Inferior parietal cortex (tissue), 1 donor: ENCODE results near the gene SERBP1.
"Not testable (repeated sequence)": the region's sequence is repeated elsewhere in the genome, so short reads cannot be mapped to it uniquely, and the experiment has no call there.

Experiments
- DNase-seq: peaks from one replicate; pipeline ENCODE4 v3.0.0-alpha.2; 2016; ENCODE audit errors: extremely low spot score

Gene SERBP1

DNA sequence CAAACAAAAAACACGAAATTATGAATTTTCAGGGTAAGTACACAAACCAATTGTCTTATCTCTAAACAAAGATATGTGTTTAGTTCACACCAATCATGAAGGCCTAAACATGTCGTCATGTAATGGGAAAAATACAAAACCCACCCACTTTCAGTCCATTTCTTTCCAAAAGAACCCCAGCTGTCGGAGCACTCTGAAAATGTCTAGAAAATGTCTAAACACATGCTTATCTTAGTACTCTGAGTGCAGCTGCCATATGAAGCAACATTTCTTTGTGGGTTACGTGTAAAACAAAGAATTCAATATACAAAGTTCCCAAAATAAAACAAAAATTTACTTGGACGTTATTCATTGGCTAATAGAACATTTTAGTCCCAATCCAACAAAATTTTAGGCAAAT, 22.7 kb downstream of the SERBP1 start:
- DNase-seq, result no peak

GRCh38 chr1:67405473-67406245, 24.5 kb downstream of the SERBP1 start:
- no peak for DNase-seq

- no peak for DNase-seq
Measured at GRCh38 chr1:67404212-67404620, 26.0 kb downstream of the SERBP1 start.

GRCh38 chr1:67401443-67401842, 28.8 kb downstream of the SERBP1 start:
- DNase-seq, result no peak

- not testable (repeated sequence) for DNase-seq
Measured at GRCh38 chr1:67400029-67400786, 30.0 kb downstream of the SERBP1 start.

- DNase-seq, result no peak
Measured at GRCh38 chr1:67399199-67399993, 30.8 kb downstream of the SERBP1 start.

- DNase-seq, result no peak
Measured at GRCh38 chr1:67394548-67394947, 35.7 kb downstream of the SERBP1 start.

DNA sequence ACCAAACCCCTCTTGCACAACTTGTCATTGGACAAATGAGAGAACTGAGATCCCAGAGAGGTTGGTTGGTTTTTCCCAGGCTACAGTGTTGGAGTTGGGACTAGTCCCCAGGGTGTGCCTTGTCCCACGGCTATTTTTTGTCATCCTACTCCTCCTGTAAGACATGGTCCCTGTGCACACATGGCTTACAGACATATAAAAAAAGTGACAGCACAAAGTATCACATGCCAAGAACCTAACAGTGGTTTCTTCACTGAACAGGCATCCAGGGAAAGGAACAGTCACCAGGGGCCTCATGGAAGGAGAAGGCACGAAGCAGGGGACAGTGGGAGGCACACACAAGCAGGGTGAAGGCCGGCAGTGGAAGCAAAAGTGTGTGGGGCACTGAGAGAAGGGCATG, 36.5 kb downstream of the SERBP1 start:
- DNase-seq, result no peak

DNA sequence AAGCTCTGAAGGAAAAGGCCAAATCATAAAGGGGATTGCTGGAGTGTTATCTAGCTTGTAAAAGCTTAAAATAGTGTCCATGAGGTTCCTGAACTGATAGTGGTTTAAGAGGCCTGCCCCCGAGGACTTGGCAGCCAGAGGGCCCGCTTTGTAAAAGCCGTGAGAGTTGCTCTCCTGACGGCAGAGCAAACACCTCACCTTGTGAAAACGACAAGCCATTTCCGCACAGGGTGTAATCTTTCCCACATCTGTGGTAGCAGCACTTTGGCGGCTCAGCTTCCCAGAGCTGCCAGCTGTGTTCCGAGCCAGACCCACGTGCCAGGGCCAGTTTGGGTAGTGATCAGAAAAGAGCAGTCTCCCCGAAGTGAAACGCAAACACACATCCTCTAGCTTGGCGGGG, 37.0 kb downstream of the SERBP1 start:
- DNase-seq, result no peak

DNA sequence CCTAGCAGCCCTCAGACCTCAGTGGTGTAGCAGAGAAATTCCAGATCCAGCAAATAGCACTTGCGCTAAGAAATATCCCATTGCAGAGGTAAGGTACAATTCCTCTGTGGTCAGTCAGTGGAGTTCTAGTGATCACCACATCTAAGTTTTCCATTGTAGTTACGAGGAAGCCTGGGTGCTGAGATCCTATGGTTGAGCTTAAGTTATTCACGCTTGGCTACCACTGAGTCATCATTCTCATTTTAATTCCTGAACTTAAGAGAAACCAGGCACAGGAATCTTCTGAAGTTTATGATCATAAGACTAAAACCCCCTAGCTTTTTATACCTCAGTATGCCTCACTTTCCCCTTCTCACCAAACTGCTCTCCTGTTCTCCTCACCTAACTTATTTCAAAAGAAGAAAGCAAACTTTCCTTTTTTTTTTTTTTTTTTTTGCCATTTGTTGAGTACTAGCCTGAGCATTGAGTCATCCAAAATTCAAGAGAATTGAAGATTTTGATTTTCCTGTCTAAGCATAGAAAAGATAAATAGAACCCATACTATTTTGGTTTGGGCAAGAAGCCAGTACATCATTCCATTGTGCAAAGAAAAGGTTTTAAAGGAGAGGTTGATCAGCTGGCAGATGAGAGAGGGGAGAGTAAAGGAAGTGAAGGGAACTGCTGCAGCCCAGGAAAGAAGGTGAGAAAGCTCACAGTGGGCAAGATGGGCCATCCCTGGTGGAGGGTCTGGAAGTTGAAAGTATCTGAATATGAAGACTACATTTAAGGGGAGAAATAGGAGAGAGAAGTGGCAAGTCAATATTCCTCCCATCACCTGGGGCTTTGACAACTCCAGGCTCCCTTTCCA, 39.9 kb downstream of the SERBP1 start:
- no peak for DNase-seq

DNA sequence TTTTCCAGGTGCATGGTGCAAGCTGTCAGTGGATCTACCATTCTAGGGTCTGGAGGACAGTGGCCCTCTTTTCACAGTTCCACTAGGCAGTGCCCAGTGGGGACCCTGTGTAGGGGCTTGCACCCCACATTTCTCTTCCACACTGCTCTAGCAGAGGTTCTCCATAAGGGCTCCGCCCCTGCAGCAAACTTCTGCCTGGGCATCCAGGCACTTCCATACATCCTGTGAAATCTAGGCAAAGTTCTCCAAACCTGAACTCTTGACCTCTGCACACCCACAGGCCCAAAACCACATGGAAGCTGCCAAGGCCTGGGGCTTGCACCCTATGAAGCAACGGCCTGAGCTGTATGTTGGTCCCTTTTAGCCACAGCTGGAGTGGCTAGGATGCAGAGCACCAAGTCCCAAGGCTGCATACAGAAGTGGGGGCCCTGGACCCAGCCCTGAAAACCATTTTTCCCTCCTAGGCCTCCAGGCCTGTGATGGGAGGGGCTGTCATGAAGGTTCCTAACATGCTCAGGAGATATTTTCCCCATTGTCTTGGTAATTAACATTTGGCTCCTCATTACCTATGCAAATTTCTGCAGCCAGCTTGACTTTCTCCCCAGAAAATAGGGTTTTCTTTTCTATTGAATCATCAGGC, 46.1 kb downstream of the SERBP1 start:
- DNase-seq, result no peak

GRCh38 chr1:67382292-67382691, 47.9 kb downstream of the SERBP1 start:
- no peak for DNase-seq

DNA sequence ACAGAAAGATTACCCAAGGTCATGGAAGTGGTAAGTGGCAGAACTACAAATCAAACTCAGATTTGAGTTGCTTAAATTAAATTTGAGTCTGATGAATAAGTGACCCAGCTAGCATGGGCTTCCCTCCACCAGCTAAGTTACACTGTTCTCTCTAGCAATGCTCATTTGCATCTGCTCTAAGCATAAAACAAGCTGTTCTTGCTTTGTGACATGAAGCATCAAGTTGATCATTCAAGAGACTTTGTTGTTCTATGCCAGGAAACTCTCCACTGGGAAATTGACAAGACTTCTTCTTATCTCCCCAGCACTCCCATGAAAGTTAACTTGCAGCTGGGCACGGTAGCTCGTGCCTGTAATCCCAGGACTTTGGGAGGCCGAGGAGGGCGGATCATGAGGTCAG, 49.0 kb downstream of the SERBP1 start:
- no peak for DNase-seq

GRCh38 chr1:67377253-67377652, 52.9 kb downstream of the SERBP1 start:
- DNase-seq, result no peak

GRCh38 chr1:67376381-67376780, 53.8 kb downstream of the SERBP1 start:
- no peak for DNase-seq

GRCh38 chr1:67372898-67373297, 57.3 kb downstream of the SERBP1 start:
- no peak for DNase-seq

- no peak for DNase-seq
Measured at GRCh38 chr1:67372136-67372535, 58.1 kb downstream of the SERBP1 start.

DNA sequence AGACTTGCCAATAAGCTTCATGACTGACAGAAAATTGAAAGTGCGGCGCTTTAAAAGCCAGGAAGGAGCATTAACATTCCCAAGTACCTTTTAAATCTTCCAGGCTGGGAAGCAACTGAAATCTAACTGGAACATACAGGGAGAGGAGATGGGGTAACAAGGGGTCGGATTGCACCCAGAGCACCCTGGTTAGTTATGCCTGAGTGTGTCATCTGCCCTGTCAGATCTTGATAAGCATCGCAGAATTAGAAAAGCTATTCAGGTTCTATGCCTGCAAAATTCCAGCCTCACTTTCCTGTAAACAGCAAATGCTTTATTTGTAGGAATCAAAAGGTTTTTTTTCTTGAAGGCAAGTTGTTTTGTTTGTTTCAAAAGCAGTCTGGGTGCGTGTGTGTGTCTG, 58.5 kb downstream of the SERBP1 start:
- DNase-seq, result no peak

DNA sequence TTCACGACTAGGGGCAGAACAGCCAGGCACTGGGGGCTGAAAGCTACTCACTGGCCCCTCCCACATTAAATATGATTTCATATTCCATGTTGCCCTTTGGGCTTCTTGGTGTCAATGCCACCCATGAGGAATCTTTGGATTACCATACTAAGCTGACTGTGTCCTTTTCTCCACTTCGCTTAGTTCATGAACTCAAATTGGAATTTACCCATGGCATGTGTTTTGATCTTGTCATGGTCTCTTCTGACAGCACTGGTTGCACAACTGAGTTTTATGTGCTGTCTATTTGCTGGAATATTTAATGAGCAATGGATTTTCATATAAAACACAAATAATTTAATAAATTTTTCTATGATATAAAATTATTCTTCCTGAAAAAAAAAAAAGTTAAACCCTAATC, 59.2 kb downstream of the SERBP1 start:
- no peak for DNase-seq

DNA sequence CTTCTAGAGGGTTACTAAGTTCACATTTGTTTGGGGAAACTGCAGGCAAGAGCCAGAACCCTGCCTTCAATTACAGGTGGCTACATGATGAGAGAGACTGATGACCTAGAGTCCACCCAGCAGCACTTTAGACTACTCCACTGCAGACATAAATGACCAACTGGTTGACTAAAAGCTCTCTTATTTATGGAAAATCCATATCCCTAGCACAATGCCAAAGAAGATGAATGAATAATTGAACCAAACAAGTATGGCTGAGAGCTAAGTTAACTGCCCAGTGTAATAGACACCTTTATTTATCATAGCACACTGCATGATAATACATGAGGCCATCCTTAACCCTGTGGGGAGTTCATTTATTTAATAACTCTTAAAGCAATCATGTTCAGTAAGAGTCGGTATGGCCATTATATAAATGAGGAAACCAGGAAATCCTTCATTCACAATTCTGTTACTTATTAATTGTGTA, 62.1 kb downstream of the SERBP1 start:
- no peak for DNase-seq
